NCI-H1417 treated with DMSO at 0.1 percent for 48 hours (cell line): ENCODE results near the gene MIA.
"Not testable (repeated sequence)": the region's sequence is repeated elsewhere in the genome, so short reads cannot be mapped to it uniquely, and the experiment has no call there.

Experiments used
- DNase-seq: peaks from one replicate; lab custom pipeline; 2025; lab: John Stamatoyannopoulos, UW

MIA gene

GRCh38 chr19:40774916-40775631, at the start of gene MIA:
Gene MIA, plus strand, starts transcription at chr19:40775521. Its CDS starts 22 bp downstream, at chr19:40775543.
- no peak for DNase-seq

GRCh38 chr19:40726279-40726678, 49.0 kb upstream of the MIA start:
- DNase-seq, result no peak

- DNase-seq, result not testable (repeated sequence)
These were observed 45.3 kb upstream of the MIA start for GRCh38 chr19:40730065-40730464.

- DNase-seq, result not testable (repeated sequence)
These were observed 43.0 kb upstream of the MIA start for GRCh38 chr19:40732304-40732703.

- DNase-seq, result no peak
These were observed 42.2 kb upstream of the MIA start for GRCh38 chr19:40733149-40733548.

GRCh38 chr19:40735013-40735771, 40.1 kb upstream of the MIA start:
- no peak for DNase-seq

GRCh38 chr19:40736661-40737060, 38.7 kb upstream of the MIA start:
- no peak for DNase-seq

- DNase-seq, result no peak
These were observed 38.1 kb upstream of the MIA start for GRCh38 chr19:40737102-40737644.

GRCh38 chr19:40739030-40739839, 36.1 kb upstream of the MIA start:
- DNase-seq, result no peak

GRCh38 chr19:40739871-40740703, 35.2 kb upstream of the MIA start:
- no peak for DNase-seq

GRCh38 chr19:40740747-40741146, 34.6 kb upstream of the MIA start:
- DNase-seq, result no peak

- DNase-seq, result no peak
These were observed 33.6 kb upstream of the MIA start for GRCh38 chr19:40741527-40742390.

GRCh38 chr19:40742477-40742876, 32.8 kb upstream of the MIA start:
- DNase-seq, result no peak

GRCh38 chr19:40742886-40743285, 32.4 kb upstream of the MIA start:
- DNase-seq, result no peak

- no peak for DNase-seq
These were observed 31.4 kb upstream of the MIA start for GRCh38 chr19:40743926-40744325.

- no peak for DNase-seq
These were observed 30.5 kb upstream of the MIA start for GRCh38 chr19:40744554-40745401.

- DNase-seq, result no peak
These were observed 29.9 kb upstream of the MIA start for GRCh38 chr19:40745402-40745780.

GRCh38 chr19:40747536-40747935, 27.8 kb upstream of the MIA start:
- DNase-seq, result no peak

GRCh38 chr19:40750058-40750873, 25.1 kb upstream of the MIA start, which contains the start of gene ACTMAP:
Gene ACTMAP, minus strand, starts transcription at chr19:40750477. Its CDS starts 674 bp downstream, at chr19:40749803.
- DNase-seq, result peak; percentile 95
